B cell (primary cell): Measurements from ENCODE around the gene PAEP. TPM values are rescaled to one million over a fixed set of nuclear protein-coding genes. Genes with fewer than 3 reads are reported as not detected.

Source experiments
- ATAC-seq: fragments of 200-7000 bp; cut with Tn5 transposase; one replicate; pipeline ENCODE4 v1.10.0; 2021; ENCODE audit warnings: low read depth, mild to moderate bottlenecking, moderate number of reproducible peaks, moderate library complexity
- CTCF ChIA-PET: fragments of 350-600 bp; sonication (Branson Sonifier 250); formaldehyde crosslinking; loops from one replicate; lab custom pipeline; 2021; ENCODE audit warnings: antibody characterized with exemption, inconsistent platforms; lab: Charles Lee
- POLR2A ChIA-PET: fragments of 350-600 bp; sonication (Branson Sonifier 250); formaldehyde crosslinking; loops from one replicate; lab custom pipeline; 2021; ENCODE audit warnings: antibody characterized with exemption; lab: Charles Lee
- DNase-seq: peaks from one replicate; pipeline ENCODE4 v3.0.0; 2013
- H2AFZ ChIP-seq: 2 replicates; pipeline ENCODE4 v1.6.1; 2012; ENCODE audit warnings: mild to moderate bottlenecking, low read depth, low read length; ENCODE audit not compliant: insufficient read depth, poor library complexity, severe bottlenecking
- H3K27ac ChIP-seq, 2 donors: 1 replicate in 1 of 2; 2 replicates in 1 of 2; pipeline ENCODE4 v1.5.1; 2012 to 2013; ENCODE audit warnings: low read length in 2 of 2, mild to moderate bottlenecking in 2 of 2, moderate library complexity in 1 of 2
- H3K27me3 ChIP-seq, 4 experiments: fragments of 200-600 bp in 1 of 4; sonication (generic) in 1 of 4; replicated peaks in 1 of 4; 1 replicate in 2 of 4; 2 replicates in 2 of 4; pipeline versions ENCODE4 v1.6.1 to v1.7.0; 2013 to 2016; ENCODE audit warnings: low read length in 3 of 4, mild to moderate bottlenecking in 2 of 4, mixed read lengths in 1 of 4, moderate library complexity in 1 of 4; ENCODE audit not compliant: insufficient read depth in 4 of 4, control insufficient read depth in 3 of 4; ENCODE audit errors: control extremely low read depth in 1 of 4
- H3K36me3 ChIP-seq, 2 experiments: replicated peaks in 1 of 2; 1 replicate in 1 of 2; 2 replicates in 1 of 2; pipeline versions ENCODE4 v1.6.1 to v1.7.1; 2013; ENCODE audit warnings: low read length in 1 of 2; ENCODE audit not compliant: insufficient read depth in 2 of 2, control insufficient read depth in 1 of 2; ENCODE audit errors: control extremely low read depth in 1 of 2, extremely low read depth in 1 of 2
- H3K4me1 ChIP-seq, 2 donors: fragments of 200-600 bp in 1 of 2; sonication (generic) in 1 of 2; 1 replicate in 1 of 2; 2 replicates in 1 of 2; pipeline versions ENCODE4 v1.5.1 to v1.6.1; 2013 to 2017; ENCODE audit warnings: low read length in 2 of 2; ENCODE audit not compliant: control insufficient read depth in 2 of 2, insufficient read depth in 2 of 2
- H3K4me2 ChIP-seq: replicated peaks from 2 replicates; pipeline ENCODE3; 2012; ENCODE audit warnings: mild to moderate bottlenecking, low read depth, low read length; ENCODE audit not compliant: poor library complexity, severe bottlenecking
- H3K4me3 ChIP-seq, 5 experiments: fragments of 200-600 bp in 1 of 5; sonication (generic) in 1 of 5; 1 replicate in 3 of 5; 2 replicates in 2 of 5; pipeline versions ENCODE4 v1.5.1 to v1.7.0; 2011 to 2016; ENCODE audit warnings: low read length in 4 of 5, mild to moderate bottlenecking in 4 of 5, low read depth in 2 of 5, control low read depth in 1 of 5, moderate library complexity in 1 of 5; ENCODE audit not compliant: insufficient read depth in 1 of 5; ENCODE audit errors: control extremely low read depth in 1 of 5, extremely low read depth in 1 of 5
- H3K79me2 ChIP-seq: fragments of 200-600 bp; sonication (generic); one replicate; pipeline ENCODE4 v1.6.0; 2016; ENCODE audit warnings: low read length; ENCODE audit not compliant: control insufficient read depth, insufficient read depth
- H3K9ac ChIP-seq: fragments of 200-600 bp; sonication (generic); 2 replicates; pipeline ENCODE4 v1.6.1; 2017; ENCODE audit warnings: mild to moderate bottlenecking, low read length, moderate library complexity
- H3K9me3 ChIP-seq, 3 donors: one replicate each; pipeline versions ENCODE4 v1.6.1 to v1.7.1; 2013; ENCODE audit warnings: low read length in 2 of 3; ENCODE audit not compliant: control insufficient read depth in 2 of 3, insufficient read depth in 1 of 3; ENCODE audit errors: control extremely low read depth in 1 of 3
- H4K20me1 ChIP-seq: 2 replicates; pipeline ENCODE4 v1.6.0; 2012; ENCODE audit warnings: mild to moderate bottlenecking, low read length; ENCODE audit not compliant: insufficient read depth, control insufficient read depth, poor library complexity, severe bottlenecking
- H3K27ac Mint-ChIP-seq: one replicate; pipeline ENCODE4 v1.8.0; 2021; ENCODE audit warnings: mixed read lengths
- H3K27me3 Mint-ChIP-seq: one replicate; pipeline ENCODE4 v1.8.0; 2021; ENCODE audit warnings: mixed read lengths
- H3K4me1 Mint-ChIP-seq: one replicate; pipeline ENCODE4 v1.8.0; 2021; ENCODE audit warnings: mixed read lengths
- H3K4me3 Mint-ChIP-seq: one replicate; pipeline ENCODE4 v1.8.0; 2021; ENCODE audit warnings: mixed read lengths
- H3K9me3 Mint-ChIP-seq: one replicate; pipeline ENCODE4 v1.8.0; 2022; ENCODE audit warnings: mixed read lengths; ENCODE audit not compliant: insufficient read depth
- CTCF ChIP-seq: fragments of 200-600 bp; IDR thresholded peaks from one replicate; pipeline ENCODE4 v1.8.0; 2022; ENCODE audit warnings: antibody characterized with exemption, mild to moderate bottlenecking
- EZH2 ChIP-seq: IDR thresholded peaks from 2 replicates; pipeline ENCODE4 v1.6.1; 2012; ENCODE audit warnings: borderline replicate concordance, low read depth, mild to moderate bottlenecking, moderate library complexity, low read length; ENCODE audit not compliant: insufficient read depth, poor library complexity, severe bottlenecking
- WGBS: methylation state at CpG from one replicate; pipeline ENCODE4 v1.1.5; 2013; ENCODE audit warnings: missing lambda C conversion rate; ENCODE audit not compliant: insufficient coverage; 5-methylcytosine and 5-hydroxymethylcytosine counted together
- intact Hi-C: fragments of 100-400 bp; cut with micrococcal nuclease; formaldehyde crosslinking; loops from one replicate; pipeline ENCODE4 v1.10.0; 2022
- polyA plus RNA-seq: library from polyadenylated mRNA; depleted of rRNA; stranded (reverse); fragments of >200 nt; gene quantifications from 2 replicates; pipeline ENCODE4 v1.2.3, GENCODE V29; 2012
- total RNA-seq, 2 donors: library from RNA; stranded (reverse); fragments of 120-200 nt in 1 of 2; gene quantifications; 1 replicate in 1 of 2; 2 replicates in 1 of 2; pipeline versions ENCODE4 v1.2.3 to v1.2.4, GENCODE V29; 2013 to 2022

Gene PAEP
- total and polyA plus RNA-seq, 2 donors (not counting 1 experiment from before 2014, with no cell fraction given), result not detected

- Histone ChIP-seq H3K36me3 (no peaks in the 10 kb centered on the region), H4K20me1 (no peaks in the 10 kb centered on the region), H3K4me2 (no peak overlapping the region), H3K27me3 (peaks cover 0 to 2% (median 0%) of the 10 kb centered on the region in 4 experiments), H3K4me3 (no peak overlapping the region), H3K79me2 (no peaks in the 10 kb centered on the region), H3K4me1 (no peaks in the 10 kb centered on the region), H3K9ac (no peak overlapping the region), H3K27ac (no peak overlapping the region), H2AFZ (no peak overlapping the region), H3K9me3 (peaks cover 0 to 6% (median 0%) of the 10 kb centered on the region in 3 donors)
- intact Hi-C loops, result no loop called here
- TF ChIP-seq CTCF, result no peak
- no peak for TF ChIP-seq EZH2
- Mint-ChIP-seq H3K27me3 (peaks cover 5% of the 10 kb centered on the region), H3K4me1 (no peaks in the 10 kb centered on the region), H3K27ac (no peak overlapping the region), H3K4me3 (no peak overlapping the region), H3K9me3 (peaks cover 3% of the 10 kb centered on the region)
- ChIA-PET POLR2A (no interaction called here), CTCF (no interaction called here)
- DNase-seq, result no peak
- no peak for ATAC-seq
- 76% methylated on average over 7 of the region's 11 CpGs for WGBS
Observed at GRCh38 chr9:135559606-135560005, 1.9 kb upstream of the PAEP start.

GRCh38 chr9:135562235-135562745, 734 bp downstream of the PAEP start:
- intact Hi-C loops, result no loop called here
- Histone ChIP-seq H3K4me1 (no peaks in the 10 kb centered on the region), H3K4me2 (no peak overlapping the region), H3K27me3 (peaks cover 0 to 2% (median under 1%) of the 10 kb centered on the region in 4 experiments), H3K36me3 (no peaks in the 10 kb centered on the region), H3K4me3 (no peak overlapping the region), H3K9me3 (peaks cover 0 to 4% (median 0%) of the 10 kb centered on the region in 3 donors), H3K79me2 (no peaks in the 10 kb centered on the region), H3K9ac (no peak overlapping the region), H2AFZ (no peak overlapping the region), H3K27ac (no peak overlapping the region), H4K20me1 (no peaks in the 10 kb centered on the region)
- TF ChIP-seq EZH2 (no peak), CTCF (no peak)
- WGBS, result 85% methylated on average over 15 of the region's 17 CpGs
- Mint-ChIP-seq H3K4me3 (no peak overlapping the region), H3K27ac (no peak overlapping the region), H3K9me3 (no peaks in the 10 kb centered on the region), H3K4me1 (no peaks in the 10 kb centered on the region), H3K27me3 (peaks cover 9% of the 10 kb centered on the region)
- DNase-seq (no peak), ATAC-seq (no peak)
- ChIA-PET CTCF (no interaction called here), POLR2A (no interaction called here)
